HCT116 (cell line): ENCODE data around the gene THYN1. TPM values are rescaled to one million over a fixed set of nuclear protein-coding genes. Genes with fewer than 3 reads are reported as not detected.

Experiments used
- ATAC-seq: fragments of 200-7000 bp; cut with Tn5 transposase; 2 replicates; pipeline ENCODE4 v1.9.1; 2020; ENCODE audit warnings: mild to moderate bottlenecking, moderate library complexity
- BruUV-seq: library from RNA; stranded (reverse); fragments of 400-500 nt; replicated peaks from 2 replicates; lab custom pipeline; 2021; lab: Mats Ljungman, UMichigan
- CTCF ChIA-PET: fragments of 300-600 bp; sonication (Branson Sonifier 250); formaldehyde crosslinking; loops from one replicate; lab custom pipeline; 2021; ENCODE audit warnings: antibody characterized with exemption; lab: Charles Lee
- POLR2A ChIA-PET: fragments of 300-600, 350-600 bp; sonication (Branson Sonifier 250); formaldehyde crosslinking; loops from one replicate; lab custom pipeline; 2021; ENCODE audit warnings: antibody characterized with exemption; lab: Charles Lee
- RAD21 ChIA-PET, 2 experiments: fragments of 300-600 bp; sonication (Branson Sonifier 250); formaldehyde crosslinking; loops; one replicate each; lab custom pipeline; 2023; ENCODE audit warnings: low total read pairs in 2 of 2; ENCODE audit not compliant: uncharacterized antibody in 2 of 2, unreplicated experiment in 2 of 2, low non-redundant PET in 1 of 2; lab: Charles Lee
- DNase-seq: peaks from one replicate; pipeline ENCODE4 v3.0.0-alpha.2; 2010; ENCODE audit warnings: low read depth, low spot score
- H2AFZ ChIP-seq: fragments of 200-600 bp; shearing (Covaris generic), sonication (generic); 2 replicates; pipeline ENCODE4 v1.6.1; 2017; ENCODE audit warnings: low read depth, mixed run types, mixed read lengths, antibody characterized with exemption, low read length; ENCODE audit not compliant: poor library complexity, severe bottlenecking
- H3K27ac ChIP-seq: 2 replicates; pipeline ENCODE4 v1.5.1; 2012; ENCODE audit warnings: low read depth, low read length
- H3K27me3 ChIP-seq: fragments of 200-600 bp; sonication (generic); 2 replicates; pipeline ENCODE4 v1.6.1; 2016; ENCODE audit warnings: mixed run types, low read length, mixed read lengths; ENCODE audit not compliant: insufficient read depth
- H3K36me3 ChIP-seq, 2 experiments: fragments of 200-500 bp in 1 of 2; fragments of 200-600 bp in 1 of 2; sonication (Bioruptor generic) in 1 of 2; sonication (generic) in 1 of 2; 2 replicates each; pipeline versions ENCODE4 v1.5.1 to v1.6.1; 2014 to 2016; ENCODE audit warnings: low read length in 2 of 2, inconsistent platforms in 1 of 2, mixed read lengths in 1 of 2, mixed run types in 1 of 2; ENCODE audit not compliant: insufficient read depth in 2 of 2, control insufficient read depth in 1 of 2
- H3K4me1 ChIP-seq, 2 experiments: fragments of 200-600 bp in 1 of 2; sonication (generic) in 1 of 2; 2 replicates each; pipeline versions ENCODE4 v1.5.1 to v1.6.1; 2012 to 2017; ENCODE audit warnings: low read length in 2 of 2, inconsistent platforms in 1 of 2, mild to moderate bottlenecking in 1 of 2, mixed read lengths in 1 of 2, mixed run types in 1 of 2, moderate library complexity in 1 of 2; ENCODE audit not compliant: insufficient read depth in 2 of 2, control insufficient read depth in 1 of 2
- H3K4me2 ChIP-seq: fragments of 200-600 bp; sonication (generic); 2 replicates; pipeline ENCODE4 v1.6.1; 2017; ENCODE audit warnings: mixed run types, low read length, mixed read lengths
- H3K4me3 ChIP-seq, 2 experiments: fragments of 200-600 bp in 1 of 2; sonication (generic) in 1 of 2; replicated peaks in 1 of 2; 2 replicates each; pipeline ENCODE4 v1.5.1; 2011 to 2016; ENCODE audit warnings: low read length in 2 of 2, control low read depth in 1 of 2, low read depth in 1 of 2, mild to moderate bottlenecking in 1 of 2, mixed read lengths in 1 of 2, mixed run types in 1 of 2
- H3K79me2 ChIP-seq: fragments of 200-600 bp; sonication (generic); 2 replicates; pipeline ENCODE4 v1.6.1; 2017; ENCODE audit warnings: mild to moderate bottlenecking, mixed run types, low read length, moderate library complexity, mixed read lengths; ENCODE audit not compliant: insufficient read depth
- H3K9ac ChIP-seq: fragments of 200-600 bp; sonication (generic); 2 replicates; pipeline ENCODE4 v1.6.1; 2016; ENCODE audit warnings: low read length, mixed read lengths
- H3K9me2 ChIP-seq: fragments of 200-600 bp; sonication (generic), shearing (Covaris generic); 2 replicates; pipeline ENCODE4 v1.6.1; 2017; ENCODE audit warnings: mixed run types, mild to moderate bottlenecking, moderate library complexity; ENCODE audit not compliant: insufficient read depth
- H3K9me3 ChIP-seq, 2 experiments: fragments of 200-500 bp in 1 of 2; fragments of 200-600 bp in 1 of 2; sonication (Bioruptor generic) in 1 of 2; sonication (generic) in 1 of 2; 2 replicates each; pipeline ENCODE4 v1.6.1; 2014 to 2017; ENCODE audit warnings: low read length in 2 of 2, mixed read lengths in 2 of 2, inconsistent platforms in 1 of 2, low read depth in 1 of 2, mild to moderate bottlenecking in 1 of 2, mixed run types in 1 of 2, moderate library complexity in 1 of 2; ENCODE audit not compliant: control insufficient read depth in 1 of 2, insufficient read depth in 1 of 2
- H4K20me1 ChIP-seq: fragments of 200-600 bp; sonication (generic), shearing (Covaris generic); 2 replicates; pipeline ENCODE4 v1.6.1; 2017; ENCODE audit warnings: mixed run types, mild to moderate bottlenecking, moderate library complexity; ENCODE audit not compliant: insufficient read depth
- CTCF ChIP-seq, 3 experiments: fragments of 200-600 bp in 1 of 3; sonication (generic) in 1 of 3; IDR thresholded peaks in 2 of 3; conservative IDR thresholded peaks in 1 of 3; 2 replicates each; pipeline ENCODE4 v1.5.1; 2012 to 2017; ENCODE audit warnings: low read depth in 2 of 3, low read length in 2 of 3, antibody characterized with exemption in 1 of 3, borderline replicate concordance in 1 of 3, control low read depth in 1 of 3, mild to moderate bottlenecking in 1 of 3, mixed read lengths in 1 of 3, mixed run types in 1 of 3, moderate library complexity in 1 of 3; ENCODE audit not compliant: insufficient read depth in 1 of 3
- EZH2 ChIP-seq: fragments of 200-600 bp; sonication (generic); IDR thresholded peaks from 2 replicates; pipeline ENCODE4 v1.6.1; 2017; ENCODE audit warnings: antibody characterized with exemption, mixed run types
- EZH2phosphoT487 ChIP-seq: fragments of 200-600 bp; IDR thresholded peaks from 2 replicates; pipeline ENCODE4 v1.6.1; 2018; ENCODE audit warnings: antibody characterized with exemption, borderline replicate concordance
- FOSL1 ChIP-seq: IDR thresholded peaks from 2 replicates; pipeline ENCODE4 v1.6.1; 2012; ENCODE audit warnings: low read depth
- MAX ChIP-seq: IDR thresholded peaks from 2 replicates; pipeline ENCODE4 v1.6.1; 2012
- POLR2A ChIP-seq: IDR thresholded peaks from 2 replicates; pipeline ENCODE4 v1.7.0; 2011; ENCODE audit warnings: borderline replicate concordance; ENCODE audit not compliant: insufficient read depth, insufficient read length; ENCODE audit errors: extremely low read depth
- POLR2AphosphoS5 ChIP-seq: IDR thresholded peaks from 2 replicates; pipeline ENCODE4 v1.6.1; 2011; ENCODE audit warnings: mild to moderate bottlenecking, low read depth, low read length, moderate library complexity
- RAD21 ChIP-seq: IDR thresholded peaks from 2 replicates; pipeline ENCODE4 v1.6.1; 2012; ENCODE audit warnings: low read depth, mild to moderate bottlenecking
- ZBTB33 ChIP-seq: IDR thresholded peaks from 2 replicates; pipeline ENCODE4 v1.6.1; 2011; ENCODE audit warnings: mild to moderate bottlenecking, low read length, moderate library complexity; ENCODE audit not compliant: insufficient replicate concordance; ENCODE audit errors: extremely low read depth
- intact Hi-C: fragments of 100-400 bp; cut with micrococcal nuclease; formaldehyde crosslinking; loops from 2 replicates; pipeline ENCODE4 v1.10.0; 2022
- total RNA-seq: library from RNA; stranded (reverse); gene quantifications from one replicate; pipeline ENCODE4 v1.2.1, GENCODE V29; 2021; ENCODE audit not compliant: unreplicated experiment

The THYN1 gene
- total RNA-seq, 1 experiment from 2014 or later, result 32.2 TPM

- Histone ChIP-seq H3K27me3 (no peaks in the 10 kb centered on the region), H3K4me3 (no peak overlapping the region), H3K9me3 (no peaks in the 10 kb centered on the region), H3K4me1 (no peaks in the 10 kb centered on the region), H3K79me2 (no peaks in the 10 kb centered on the region), H3K9me2 (no peaks in the 10 kb centered on the region), H3K27ac (no peak overlapping the region), H4K20me1 (no peaks in the 10 kb centered on the region), H3K9ac (no peak overlapping the region), H3K36me3 (no peaks in the 10 kb centered on the region), H3K4me2 (no peak overlapping the region), H2AFZ (no peak overlapping the region)
- no peak for ATAC-seq
- RAD21 ChIA-PET, result no interaction called here
- TF ChIP-seq POLR2AphosphoS5 (no peak), EZH2phosphoT487 (no peak), MAX (no peak), POLR2A (no peak), EZH2 (no peak), FOSL1 (no peak), RAD21 (no peak), ZBTB33 (no peak)
- no peak for DNase-seq
- BruUV-seq, result no TSS peak
- CTCF ChIA-PET, result no interaction called here
- intact Hi-C loops, result no loop called here
- POLR2A ChIA-PET, result no interaction called here
Observed at GRCh38 chr11:134271978-134272377, 18.8 kb upstream of the THYN1 start.

GRCh38 chr11:134270250-134270714 is 17.1 kb upstream of the THYN1 start:
- POLR2A ChIA-PET, result no interaction called here
- Histone ChIP-seq H3K4me2 (no peak overlapping the region), H3K9ac (no peak overlapping the region), H3K4me3 (no peak overlapping the region), H3K9me2 (no peaks in the 10 kb centered on the region), H3K4me1 (no peaks in the 10 kb centered on the region), H3K27ac (no peak overlapping the region), H3K36me3 (no peaks in the 10 kb centered on the region), H2AFZ (no peak overlapping the region), H4K20me1 (no peaks in the 10 kb centered on the region), H3K9me3 (no peaks in the 10 kb centered on the region)
- peak; percentile 89 for ATAC-seq
- no TSS peak for BruUV-seq
- CTCF ChIA-PET, result interaction anchor here (0.7 kb wide), 1 partner anchor 456 kb away, joined by 3 read pairs; no protein-coding TSS in a partner anchor
- RAD21 ChIA-PET, result no interaction called here
- TF ChIP-seq CTCF (IDR thresholded peaks at IDR 0.05 in 2 of 3, conservative IDR thresholded peaks at IDR 0.05 in 1 of 3; ENCODE audit: borderline replicate concordance in 1 of 3, insufficient read depth in 1 of 3, low read depth in 2 of 3, low read length in 2 of 3) (peak; percentile 28 to 45 (median 40); a peak in 5 of 6 replicates), RAD21 (peak; percentile 53), ZBTB33 (no peak)
- TF ChIP-seq, all 23 proteins: peak for 2
- intact Hi-C loops, result no loop called here
- Histone ChIP-seq H3K79me2 (no peaks in the 10 kb centered on the region), H3K27me3 (no peaks in the 10 kb centered on the region)
- DNase-seq, result peak; percentile 22
